Frontal cortex (tissue), 4 donors: ENCODE data around the gene PPP6R2. TPM values are rescaled to one million over a fixed set of nuclear protein-coding genes. Genes with fewer than 3 reads are reported as not detected.

Source experiments
- DNase-seq, 2 donors: peaks; one replicate each; pipeline ENCODE4 v3.0.0; 2012; ENCODE audit warnings: low spot score in 2 of 2
- FAIRE-seq: peaks from 2 replicates; lab custom pipeline; 2012; peaks lifted over from hg19 to GRCh38; lab: Jason Lieb, UNC
- total RNA-seq: library from RNA; depleted of rRNA; stranded (reverse); fragments of >200 nt; gene quantifications from one replicate; pipeline ENCODE4 v1.2.3, GENCODE V29; 2014
- donor health status: control.
- donor health status: control.
- donor health status: control.

Gene PPP6R2
- total RNA-seq, 1 donor from 2014 or later = 62.4 TPM

DNA sequence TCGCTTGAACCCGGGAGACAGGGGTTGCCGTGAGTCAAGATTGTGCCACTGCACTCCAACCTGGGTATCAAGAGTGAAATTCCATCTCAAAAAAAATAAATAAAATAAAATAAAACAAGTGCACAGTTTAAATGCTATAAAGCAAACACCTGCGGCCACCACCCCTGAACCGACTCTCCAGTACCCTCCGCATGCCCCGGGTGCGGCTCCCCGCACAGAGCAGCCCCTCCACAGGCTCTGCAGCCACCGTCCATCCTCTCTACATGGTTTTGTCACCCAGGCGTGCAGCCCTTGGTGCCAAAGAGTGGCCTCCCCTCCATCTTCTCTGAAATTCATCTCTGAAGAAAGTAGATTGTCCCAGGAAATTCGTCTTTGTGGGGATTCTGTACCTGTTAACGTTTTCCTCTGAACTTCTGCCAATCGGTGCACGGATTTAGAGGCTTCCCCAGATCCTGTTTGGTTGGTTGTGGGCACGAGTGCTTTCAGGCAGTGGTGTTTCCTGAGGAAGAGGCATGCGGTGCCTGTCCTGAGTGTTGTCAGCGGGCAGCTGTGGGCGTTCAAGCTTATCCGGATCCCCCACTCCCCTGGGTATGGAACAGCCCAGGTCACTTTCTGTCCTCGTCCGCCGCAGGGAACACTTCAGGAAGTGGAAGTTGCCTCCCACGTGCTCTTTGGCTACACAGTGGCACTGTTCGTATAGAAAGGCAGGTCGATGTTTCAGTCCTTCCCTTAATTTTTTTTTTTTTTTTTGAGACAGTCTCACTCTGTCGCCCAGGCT lies 147.6 kb downstream of the PPP6R2 start:
- DNase-seq = no peak
- no peak for FAIRE-seq

Other genes starting within 250 kb of the PPP6R2 start
- 2.0 TPM for gene PANX2, start 172.6 kb upstream of the PPP6R2 start, total RNA-seq
- 4.9 TPM for gene TRABD, start 157.4 kb upstream of the PPP6R2 start, total RNA-seq
- 6.1 TPM for gene SELENOO, start 142.3 kb upstream of the PPP6R2 start, total RNA-seq
- gene TUBGCP6, start 98.3 kb upstream of the PPP6R2 start, total RNA-seq = 29.3 TPM
- 16.7 TPM for gene HDAC10, start 92.1 kb upstream of the PPP6R2 start, total RNA-seq
- 11.4 TPM for gene MAPK12, start 81.6 kb upstream of the PPP6R2 start, total RNA-seq
- 16.3 TPM for gene MAPK11, start 72.9 kb upstream of the PPP6R2 start, total RNA-seq
- 44.4 TPM for gene PLXNB2, start 35.7 kb upstream of the PPP6R2 start, total RNA-seq
- gene DENND6B, start 16.3 kb upstream of the PPP6R2 start, total RNA-seq = 19.6 TPM
- gene SBF1, start 131.7 kb downstream of the PPP6R2 start, total RNA-seq = 89.3 TPM
- gene ADM2, start 138.2 kb downstream of the PPP6R2 start, total RNA-seq = not detected
- not detected for gene MIOX, start 143.5 kb downstream of the PPP6R2 start, total RNA-seq
- 11.8 TPM for gene LMF2, start 164.4 kb downstream of the PPP6R2 start, total RNA-seq
- 42.4 TPM for gene NCAPH2, start 164.9 kb downstream of the PPP6R2 start, total RNA-seq
- gene SCO2, start 182.3 kb downstream of the PPP6R2 start, total RNA-seq = 0.82 TPM
- gene TYMP, start 186.7 kb downstream of the PPP6R2 start, total RNA-seq = 1.6 TPM
- gene KLHDC7B, start 202.6 kb downstream of the PPP6R2 start, total RNA-seq = not detected
- not detected for gene SYCE3, start 219.6 kb downstream of the PPP6R2 start, total RNA-seq
- gene CPT1B, start 235.1 kb downstream of the PPP6R2 start, total RNA-seq = 5.7 TPM
- gene CHKB, start 239.5 kb downstream of the PPP6R2 start, total RNA-seq = 28.1 TPM